ENCODE data around the gene TFIP11.

Gene TFIP11

GRCh38 chr22:26479043-26479791, 33.1 kb downstream of the TFIP11 start:
- DNase-seq (ENCODE audit: low read depth), result no peak

DNA sequence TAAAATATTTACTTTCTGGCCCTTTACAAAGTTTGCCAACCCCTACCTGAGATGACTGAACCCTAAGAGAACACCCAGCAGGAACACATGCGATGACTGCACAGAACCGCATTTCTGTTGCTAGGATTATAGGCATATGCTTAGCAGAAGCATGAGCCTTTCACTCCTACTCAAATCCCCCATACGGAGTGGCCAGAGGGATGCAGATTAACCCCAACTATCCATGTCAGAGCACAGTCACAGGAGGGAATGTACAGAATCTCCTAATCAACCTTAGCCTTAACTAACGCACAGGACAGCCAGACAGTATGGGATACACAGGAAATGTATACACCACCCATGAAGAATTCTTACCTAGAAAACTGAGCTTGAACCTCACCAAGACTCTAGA, 34.9 kb downstream of the TFIP11 start:
- no peak for DNase-seq (ENCODE audit: low read depth)

- DNase-seq (ENCODE audit: low read depth), result peak; percentile 71
Observed at GRCh38 chr22:26476705-26477340, 35.5 kb downstream of the TFIP11 start.

DNA sequence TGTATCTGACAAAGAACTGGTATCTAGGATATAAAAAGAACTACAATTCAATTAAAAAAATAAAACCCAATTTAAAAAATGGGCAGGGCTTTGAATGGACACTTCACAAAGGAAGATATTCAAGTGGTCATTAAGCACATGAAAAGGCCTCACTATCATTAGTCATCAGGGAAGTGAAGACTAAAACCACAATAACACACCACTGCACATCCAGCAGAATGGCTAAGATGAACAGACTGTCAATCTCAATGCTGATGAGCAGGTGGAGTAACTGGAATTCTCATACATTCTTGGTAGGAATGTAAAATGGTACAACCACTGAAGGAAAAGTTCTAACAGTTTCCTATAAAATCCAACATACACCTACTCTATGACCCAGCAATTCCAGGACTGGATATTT, 37.6 kb downstream of the TFIP11 start:
- peak; percentile 29 for DNase-seq (ENCODE audit: low read depth)

- peak; percentile 90 for DNase-seq (ENCODE audit: low read depth)
Observed at GRCh38 chr22:26471522-26471921, 40.8 kb downstream of the TFIP11 start.

GRCh38 chr22:26470807-26471206, 41.5 kb downstream of the TFIP11 start:
- DNase-seq (ENCODE audit: low read depth), result no peak

DNA sequence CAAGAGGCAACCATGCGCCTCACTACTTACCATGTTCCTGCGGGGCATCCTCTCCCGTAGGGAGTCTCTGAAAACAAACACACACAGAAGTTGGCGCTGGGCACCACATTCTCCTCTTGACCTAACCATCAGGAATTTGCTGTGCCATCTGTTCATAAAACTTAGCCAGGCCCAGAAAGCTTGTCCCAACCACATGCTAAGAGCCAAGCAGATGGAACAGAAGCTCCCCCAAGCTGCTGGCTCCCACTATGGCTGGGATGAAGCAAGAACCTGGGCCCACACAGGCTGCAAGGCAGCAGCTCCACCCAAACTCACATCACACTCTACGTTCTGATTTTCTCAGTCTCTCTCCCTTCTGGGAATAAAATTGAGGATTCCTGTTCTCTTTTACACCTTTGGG, 46.1 kb downstream of the TFIP11 start:
- DNase-seq (ENCODE audit: low read depth), result peak; percentile 11

- peak; percentile 85 for DNase-seq (ENCODE audit: low read depth)
Observed at GRCh38 chr22:26464312-26464711, 48.0 kb downstream of the TFIP11 start.

GRCh38 chr22:26463688-26464087, 48.6 kb downstream of the TFIP11 start:
- no peak for DNase-seq (ENCODE audit: low read depth)

DNA sequence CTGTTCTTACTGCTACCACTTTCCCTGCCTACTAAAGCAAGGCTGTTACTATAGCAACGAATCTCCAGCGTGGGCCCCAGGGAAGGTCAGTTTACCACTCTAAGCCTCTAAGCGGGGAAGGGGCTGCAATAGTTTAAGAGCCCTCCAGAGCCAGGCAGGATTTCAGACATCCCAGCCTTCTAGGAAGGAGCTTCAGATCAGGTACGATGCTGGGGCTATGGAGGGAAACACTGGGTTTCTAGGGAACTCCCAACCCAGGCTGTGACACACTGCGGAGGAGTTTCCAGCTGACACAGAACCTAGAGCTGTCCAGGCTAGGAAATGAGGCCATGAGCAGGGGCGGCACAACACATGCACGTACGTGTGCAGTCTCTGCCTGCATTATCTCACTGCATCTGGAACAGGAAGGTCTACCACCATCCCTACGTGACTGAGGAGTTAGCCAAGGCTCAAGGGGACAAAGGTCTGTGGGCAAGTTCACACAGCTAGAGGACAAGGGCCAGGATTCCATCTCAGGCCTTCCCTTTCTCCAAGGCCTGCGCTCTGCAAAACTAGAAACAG, 49.1 kb downstream of the TFIP11 start:
- no peak for DNase-seq (ENCODE audit: low read depth)

- no peak for DNase-seq (ENCODE audit: low read depth)
Observed at GRCh38 chr22:26462641-26463040, 49.6 kb downstream of the TFIP11 start.

DNA sequence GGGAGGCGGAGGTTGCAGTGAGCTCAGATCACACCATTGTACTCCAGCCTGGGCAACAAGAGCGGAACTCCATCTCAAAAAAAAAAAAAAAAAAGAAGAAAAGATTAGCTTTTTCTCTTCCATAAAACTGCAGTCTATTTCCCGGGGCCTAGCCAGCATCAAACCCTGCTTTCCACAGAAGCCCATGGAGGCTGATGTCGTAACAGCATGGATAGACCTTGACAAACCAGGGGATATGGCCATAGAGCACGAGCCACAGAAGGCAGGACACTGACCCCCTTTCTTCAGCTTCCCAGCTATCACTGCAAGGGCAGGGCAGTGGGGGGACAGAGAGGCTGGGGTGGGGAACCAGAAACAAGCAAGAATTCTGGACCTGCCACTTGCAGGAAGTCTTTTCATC, 50.2 kb downstream of the TFIP11 start:
- DNase-seq (ENCODE audit: low read depth), result no peak

DNA sequence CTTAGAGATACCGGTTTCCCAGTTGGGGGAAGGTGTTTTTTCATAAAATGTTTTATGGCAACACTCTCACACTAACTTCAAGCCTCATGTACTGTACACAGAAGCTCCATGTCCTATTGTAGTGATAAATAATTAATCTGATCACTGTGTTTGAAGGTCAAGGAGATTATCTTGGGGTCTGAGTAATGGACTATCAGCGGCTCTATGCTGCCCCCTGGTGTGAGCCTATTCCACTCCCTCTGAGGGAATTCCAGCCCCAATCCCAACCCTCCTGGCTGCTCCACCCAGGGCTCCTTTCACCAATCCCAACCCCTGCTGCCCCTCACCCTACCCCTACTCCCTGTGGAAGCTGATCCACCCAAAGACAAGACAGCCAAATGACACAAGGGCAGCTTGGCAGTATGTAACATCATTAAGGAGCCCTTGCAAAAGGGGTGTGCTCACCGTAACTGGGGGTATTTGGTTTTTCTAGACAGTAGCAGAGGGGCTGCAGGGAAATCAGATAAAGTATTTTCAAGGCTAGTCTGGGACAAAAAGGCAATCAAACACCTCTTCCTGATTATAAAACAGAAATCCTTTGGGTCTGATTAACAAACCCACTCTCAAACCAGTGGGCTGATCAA, 51.0 kb downstream of the TFIP11 start:
- peak; percentile 65 for DNase-seq (ENCODE audit: low read depth)

DNA sequence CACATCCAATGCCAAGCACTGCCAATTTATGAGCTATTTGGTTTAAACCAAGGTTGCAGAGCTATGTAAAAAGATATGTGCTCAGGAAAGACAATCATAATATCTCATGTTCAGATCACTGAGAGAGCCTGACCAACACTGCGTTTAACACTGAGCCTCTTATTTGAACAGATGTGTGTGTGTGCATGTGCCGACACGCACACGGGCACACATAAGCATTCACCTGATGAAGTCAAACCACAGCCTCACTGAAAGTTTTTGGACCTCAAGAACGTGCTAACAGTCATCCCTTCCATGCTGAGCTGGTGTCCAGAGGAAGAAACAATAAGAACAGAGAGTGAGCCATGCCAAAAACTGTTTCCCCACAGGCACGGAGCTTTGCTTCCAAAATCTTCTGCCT, 52.1 kb downstream of the TFIP11 start:
- DNase-seq (ENCODE audit: low read depth), result no peak

GRCh38 chr22:26457661-26458272, 54.5 kb downstream of the TFIP11 start:
- DNase-seq (ENCODE audit: low read depth), result no peak

DNA sequence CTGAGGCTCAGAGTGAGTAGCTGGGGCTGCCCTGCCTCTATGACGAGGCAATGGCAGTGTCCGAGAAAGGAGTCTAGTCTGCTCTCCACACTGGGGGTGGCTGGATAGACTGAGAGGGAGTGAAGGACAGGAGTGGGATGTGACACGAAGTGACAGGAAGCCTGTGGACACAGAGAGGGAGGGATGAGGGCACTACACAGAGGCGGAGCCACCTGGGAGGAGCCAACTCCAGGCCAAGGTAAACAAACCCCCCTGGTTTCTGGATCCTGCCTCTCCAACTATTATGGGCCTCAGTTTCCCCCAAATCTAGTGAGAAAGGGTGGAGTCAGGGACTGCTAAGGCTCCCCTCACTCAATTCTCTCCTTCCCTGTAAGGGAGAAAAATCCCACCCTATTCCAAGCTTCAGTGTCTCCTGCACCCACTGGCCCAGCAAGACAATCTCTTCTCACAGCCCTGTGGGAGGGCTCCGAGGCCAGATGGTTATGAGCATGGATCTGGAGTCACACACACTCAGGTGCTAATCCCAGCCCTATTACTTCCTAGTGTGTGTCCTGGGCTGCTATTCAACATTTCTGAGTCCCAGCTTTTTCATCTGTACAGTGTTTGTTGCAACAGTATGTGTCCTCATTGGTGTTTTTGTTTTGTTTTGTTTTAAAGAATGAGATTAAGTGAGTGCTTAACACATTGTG, 58.3 kb downstream of the TFIP11 start:
- no peak for DNase-seq (ENCODE audit: low read depth)

DNA sequence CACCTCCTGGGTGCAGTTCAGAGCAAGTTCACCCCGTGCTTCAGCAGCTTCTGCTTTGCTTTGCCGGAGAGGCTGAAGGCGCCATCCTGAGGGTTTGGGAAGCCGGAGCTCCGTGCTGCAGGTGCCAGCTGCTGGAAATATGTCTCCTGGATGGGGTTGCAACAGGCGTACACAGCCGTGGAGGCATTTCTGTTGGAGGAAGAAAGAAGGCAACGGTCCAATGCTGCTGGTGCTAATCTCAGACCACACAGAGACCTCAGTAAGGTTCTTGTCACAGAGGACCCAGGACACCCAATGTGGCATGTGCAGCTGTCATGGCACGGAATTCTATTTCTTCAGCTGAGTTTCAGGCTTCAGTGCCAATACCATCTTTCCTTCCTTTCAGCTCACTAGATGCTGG, 59.1 kb downstream of the TFIP11 start:
- no peak for DNase-seq (ENCODE audit: low read depth)

- no peak for DNase-seq (ENCODE audit: low read depth)
Observed at GRCh38 chr22:26452236-26453016, 59.8 kb downstream of the TFIP11 start.

- no peak for DNase-seq (ENCODE audit: low read depth)
Observed at GRCh38 chr22:26450453-26451185, 61.7 kb downstream of the TFIP11 start.

DNA sequence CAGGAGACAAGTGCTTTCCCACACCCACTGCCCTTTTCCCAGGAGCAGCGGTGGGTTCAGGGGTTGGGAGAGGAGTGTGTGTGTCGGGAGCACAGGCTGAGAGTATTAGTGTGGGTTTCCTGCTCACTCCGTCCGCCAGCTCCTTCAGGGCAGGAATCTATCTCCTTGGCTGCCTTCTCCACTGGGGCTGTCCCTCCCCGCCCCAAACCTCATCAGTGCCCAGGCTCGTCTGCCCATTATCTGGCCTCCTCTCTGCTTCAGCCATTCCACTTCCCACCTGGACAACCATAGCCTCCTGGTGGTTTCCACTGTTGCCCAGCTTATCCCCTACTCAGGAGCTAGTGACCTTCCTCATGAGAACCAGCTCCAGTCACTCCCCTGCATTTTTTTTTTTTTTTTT, 63.3 kb downstream of the TFIP11 start:
- no peak for DNase-seq (ENCODE audit: low read depth)

GRCh38 chr22:26448334-26448733, 63.9 kb downstream of the TFIP11 start:
- no peak for DNase-seq (ENCODE audit: low read depth)

Data from EH (cell line).